ENCODE measurements around the gene C16orf92. TPM values are rescaled to one million over a fixed set of nuclear protein-coding genes. Genes with fewer than 3 reads are reported as not detected.

C16orf92 gene, protein sequence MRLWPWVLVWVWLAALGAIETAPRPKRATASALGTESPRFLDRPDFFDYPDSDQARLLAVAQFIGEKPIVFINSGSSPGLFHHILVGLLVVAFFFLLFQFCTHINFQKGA
- total RNA-seq (not detected), total RNA-seq (0 reads per million in 2 donors)

DNA sequence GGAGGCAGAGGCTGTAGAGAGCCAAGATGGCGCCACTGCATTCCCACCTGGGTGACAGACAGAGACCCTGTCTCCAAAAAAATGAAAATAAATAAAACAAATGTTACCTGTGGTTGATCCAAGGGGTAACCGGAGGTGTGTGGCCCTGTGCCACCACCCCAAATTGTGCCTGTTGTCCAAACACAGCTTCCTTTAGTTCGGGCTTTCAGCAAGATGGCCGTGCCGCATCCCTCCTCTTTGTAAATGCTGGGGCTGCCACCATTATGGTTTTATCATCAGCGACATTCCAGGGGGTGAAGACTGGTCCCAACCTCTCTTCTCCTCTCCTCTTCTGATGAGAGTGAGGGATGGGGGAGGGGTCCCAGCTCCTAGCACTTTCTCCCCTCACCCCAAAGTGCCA, at the start of gene C16orf92:
TSS of gene C16orf92 (plus strand) at position 312 of the 400 bp plus-strand sequence. CDS start 143 bp downstream, outside the sequence.
- H3K27ac Mint-ChIP-seq, result no peak within 1 kb of the TSS
- DNase-seq (no peak), ATAC-seq (no peak)
- peaks cover 27% of the 10 kb centered on the region for H3K27me3 Mint-ChIP-seq
- peaks cover 15% of the 10 kb centered on the region for H3K4me1 Mint-ChIP-seq
- no peaks in the 10 kb centered on the region for H3K9me3 ChIP-seq (ENCODE audit: control insufficient read depth, low read length, poor library complexity, severe bottlenecking)
- no peak within 1 kb of the TSS for H3K4me3 Mint-ChIP-seq
- peaks cover 6% of the 10 kb centered on the region for H3K36me3 Mint-ChIP-seq (ENCODE audit: low read depth)

DNA sequence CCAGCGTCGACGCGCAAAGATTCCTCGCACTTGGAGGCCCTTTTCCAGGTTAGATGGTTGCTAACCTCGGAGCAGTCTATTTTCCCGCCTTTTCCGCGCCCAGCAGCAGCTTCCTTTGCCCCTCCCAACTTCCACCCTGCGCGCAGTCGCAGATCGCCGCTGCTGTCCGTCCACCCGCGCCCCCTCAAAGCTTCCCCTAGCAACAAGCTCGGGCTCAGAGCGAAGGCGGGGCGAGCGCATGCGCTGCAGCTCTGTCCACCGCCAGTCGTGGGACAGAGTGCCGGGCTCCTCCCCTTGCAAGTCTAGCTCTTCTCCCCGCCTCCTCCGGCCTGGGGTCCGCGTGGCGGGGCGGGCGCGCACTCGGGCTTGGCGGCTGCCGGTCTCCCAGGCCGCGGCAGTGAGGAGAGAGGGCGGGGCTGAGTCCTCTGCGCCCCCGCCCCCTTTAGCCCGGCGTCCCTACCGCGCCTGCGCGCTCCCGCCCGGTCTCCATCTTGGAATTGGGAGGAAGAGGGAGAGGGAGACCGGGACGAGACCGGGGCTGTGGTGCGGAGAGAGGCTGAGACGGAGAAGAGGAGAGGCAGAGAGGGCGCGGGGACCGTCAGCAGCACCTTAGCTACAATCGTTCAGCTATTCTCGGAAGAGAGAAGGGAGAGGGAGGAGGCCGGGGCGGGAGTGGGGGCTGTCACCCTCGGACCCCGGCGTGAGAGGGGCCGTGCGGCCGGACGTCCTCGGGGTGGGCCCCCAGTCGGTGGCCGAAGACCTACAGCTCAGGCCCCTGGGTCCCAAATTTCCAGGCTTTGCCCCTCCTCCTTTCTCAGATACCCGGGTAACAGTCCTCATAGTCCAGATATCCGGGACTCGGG, 49.4 kb upstream of the C16orf92 start, which contains the start of gene TAOK2:
TSS of gene TAOK2 (plus strand) at position 485 of the 863 bp plus-strand sequence. CDS start 3,905 bp downstream, outside the sequence.
- Mint-ChIP-seq H3K4me1 (peaks cover 33% of the 10 kb centered on the region), H3K36me3 (ENCODE audit: low read depth) (peaks cover 2% of the 10 kb centered on the region), H3K27ac (peak within 1 kb of the TSS; percentile 92), H3K4me3 (peak within 1 kb of the TSS; percentile 98), H3K27me3 (no peaks in the 10 kb centered on the region)
- peak; percentile 94 for ATAC-seq
- H3K9me3 ChIP-seq (ENCODE audit: control insufficient read depth, low read length, poor library complexity, severe bottlenecking), result no peaks in the 10 kb centered on the region
- peak; percentile 81 to 93 (median 92) for DNase-seq

DNA sequence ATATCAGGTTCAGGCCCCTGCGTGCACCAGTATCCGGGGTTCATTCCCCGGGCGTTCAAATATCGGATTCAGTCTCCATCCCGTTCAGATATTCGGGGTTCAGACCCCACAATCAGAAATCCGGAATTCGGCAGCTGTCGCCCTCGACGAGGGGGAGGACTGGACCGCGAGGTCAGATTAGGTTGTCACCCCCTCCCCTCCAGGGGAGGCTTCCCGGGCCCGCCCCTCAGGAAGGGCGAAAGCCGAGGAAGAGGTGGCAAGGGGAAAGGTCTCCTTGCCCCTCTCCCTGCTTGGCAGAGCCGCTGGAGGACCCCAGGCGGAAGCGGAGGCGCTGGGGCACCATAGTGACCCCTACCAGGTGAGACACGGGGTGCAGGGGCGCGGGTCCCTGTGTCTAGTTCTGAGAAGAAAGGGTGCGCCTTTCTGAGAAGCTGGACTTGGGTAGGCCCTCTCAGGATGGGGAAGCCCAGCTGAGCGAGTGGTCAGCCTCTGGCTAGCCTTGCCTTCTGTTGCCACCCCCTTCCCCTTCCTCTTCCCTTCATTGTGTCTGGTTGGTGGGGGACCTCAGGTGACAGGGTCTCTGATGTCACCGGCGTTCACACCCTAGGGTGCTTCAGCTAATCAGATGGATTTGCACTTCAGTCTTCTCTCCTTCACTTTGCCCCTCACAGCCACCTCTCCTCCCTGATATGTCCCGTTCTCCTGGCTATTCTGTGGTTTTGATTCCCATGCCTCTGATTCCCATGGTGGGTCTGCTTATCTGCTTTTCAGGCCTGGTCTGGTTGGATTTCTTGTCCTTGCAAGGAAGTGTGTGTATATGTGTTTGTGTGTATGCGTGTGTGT, 48.5 kb upstream of the C16orf92 start:
- no peaks in the 10 kb centered on the region for H3K9me3 ChIP-seq (ENCODE audit: control insufficient read depth, low read length, poor library complexity, severe bottlenecking)
- Mint-ChIP-seq H3K27me3 (no peaks in the 10 kb centered on the region), H3K27ac (peak overlapping the region; percentile 92), H3K4me1 (peaks cover 30% of the 10 kb centered on the region), H3K4me3 (peak overlapping the region; percentile 98), H3K36me3 (ENCODE audit: low read depth) (peaks cover 3% of the 10 kb centered on the region)
- DNase-seq (no peak), ATAC-seq (no peak)

DNA sequence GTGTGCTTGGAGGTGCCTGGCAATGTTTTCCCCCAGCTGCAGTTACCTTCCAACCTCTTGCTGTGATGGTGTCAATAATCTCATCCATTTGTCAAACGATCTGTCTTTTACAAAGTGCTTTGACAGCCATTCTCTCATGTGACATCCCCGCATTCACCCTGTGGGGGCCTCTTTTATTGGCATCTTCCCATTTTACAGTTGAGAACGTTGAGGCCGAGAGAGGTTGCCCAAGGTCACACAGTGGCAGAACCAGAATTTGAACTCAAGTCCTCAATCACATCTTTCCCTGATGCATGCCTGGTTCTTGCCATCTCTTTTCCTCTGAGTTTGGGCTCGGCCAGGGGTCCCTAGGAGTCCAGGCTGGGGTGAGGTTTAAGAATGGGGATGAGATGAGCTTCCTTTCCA, 47.9 kb upstream of the C16orf92 start:
- ATAC-seq (no peak), DNase-seq (no peak)
- Mint-ChIP-seq H3K27ac (peak overlapping the region; percentile 92), H3K27me3 (no peaks in the 10 kb centered on the region), H3K36me3 (ENCODE audit: low read depth) (peaks cover 4% of the 10 kb centered on the region), H3K4me1 (peaks cover 30% of the 10 kb centered on the region), H3K4me3 (peak overlapping the region; percentile 98)
- no peaks in the 10 kb centered on the region for H3K9me3 ChIP-seq (ENCODE audit: control insufficient read depth, low read length, poor library complexity, severe bottlenecking)

DNA sequence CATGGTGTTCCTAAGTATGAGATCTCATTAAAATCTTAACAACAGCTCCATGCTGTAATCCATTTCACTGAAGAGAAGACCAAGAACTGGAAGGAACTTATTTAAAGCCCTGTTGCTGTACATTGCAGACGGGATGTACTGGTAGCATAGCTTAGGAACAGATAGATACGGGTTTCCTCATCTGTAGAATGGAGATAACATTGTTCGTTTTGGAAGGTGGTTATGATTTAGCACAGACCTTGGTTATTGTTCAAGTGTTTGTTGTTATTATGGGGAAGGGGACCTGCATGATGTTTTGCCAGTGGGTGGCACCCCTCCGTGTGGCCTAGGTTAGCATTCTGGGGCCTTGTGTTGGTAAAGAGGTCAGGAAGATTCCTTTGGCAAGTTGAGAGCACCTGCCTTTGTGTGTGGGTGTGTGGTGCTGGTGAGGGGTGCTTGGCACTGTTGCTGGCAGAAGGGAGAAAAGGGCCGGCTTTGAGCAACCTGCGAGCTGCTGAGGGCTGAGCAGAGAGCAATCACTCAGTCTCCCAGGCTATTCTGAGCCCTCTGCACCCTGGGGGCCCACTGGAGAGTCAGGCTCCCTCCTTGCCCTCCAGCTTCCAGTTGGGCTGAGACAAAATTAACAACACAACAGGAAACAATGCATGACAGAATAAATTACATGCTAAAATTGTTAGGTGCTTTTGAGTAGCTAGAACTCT, 47.0 kb upstream of the C16orf92 start:
- H3K27ac Mint-ChIP-seq, result peak overlapping the region; percentile 92
- no peak for ATAC-seq
- peaks cover 4% of the 10 kb centered on the region for H3K36me3 Mint-ChIP-seq (ENCODE audit: low read depth)
- H3K4me3 Mint-ChIP-seq, result peak overlapping the region; percentile 98
- DNase-seq, result no peak
- H3K4me1 Mint-ChIP-seq, result peaks cover 33% of the 10 kb centered on the region
- no peaks in the 10 kb centered on the region for H3K27me3 Mint-ChIP-seq
- H3K9me3 ChIP-seq (ENCODE audit: control insufficient read depth, low read length, poor library complexity, severe bottlenecking), result no peaks in the 10 kb centered on the region

DNA sequence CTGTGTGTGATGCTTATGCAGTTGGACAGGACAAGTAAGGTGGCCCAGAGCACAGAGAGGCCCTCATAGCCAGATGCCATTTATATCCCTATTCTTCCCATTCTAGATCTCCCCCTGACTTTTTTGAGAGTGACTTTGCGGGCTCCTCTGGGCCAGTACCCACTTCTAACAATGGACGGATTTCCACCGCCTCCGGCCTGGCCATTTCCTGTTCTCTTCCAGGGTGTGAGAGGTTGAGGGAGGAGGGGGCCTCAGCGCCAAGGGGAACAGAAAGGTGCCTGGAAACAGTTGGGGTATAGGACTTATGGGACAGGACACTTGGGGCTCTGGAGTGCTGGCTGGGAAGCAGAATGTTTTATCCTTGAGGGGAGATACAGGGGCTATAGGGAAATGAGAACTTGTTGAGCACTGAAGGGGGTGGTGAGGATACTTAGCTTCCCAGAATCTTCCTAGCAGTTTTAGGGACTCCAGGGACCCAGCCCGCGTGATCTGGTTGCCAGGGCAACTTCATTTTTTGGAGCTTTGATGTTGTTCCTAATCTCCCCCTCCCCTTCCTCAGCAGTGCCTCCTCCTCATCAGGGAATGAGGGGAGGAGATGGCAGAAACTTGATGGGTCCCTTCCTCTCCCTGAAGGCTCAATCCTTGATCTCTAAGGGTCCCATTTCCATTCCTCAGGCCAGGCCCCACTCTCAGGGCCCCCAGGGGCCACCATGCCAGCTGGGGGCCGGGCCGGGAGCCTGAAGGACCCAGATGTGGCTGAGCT, 45.8 kb upstream of the C16orf92 start:
- Mint-ChIP-seq H3K4me1 (peaks cover 33% of the 10 kb centered on the region), H3K27me3 (no peaks in the 10 kb centered on the region), H3K27ac (peak overlapping the region; percentile 92), H3K36me3 (ENCODE audit: low read depth) (peaks cover 4% of the 10 kb centered on the region), H3K4me3 (no peak overlapping the region)
- no peak for DNase-seq
- no peaks in the 10 kb centered on the region for H3K9me3 ChIP-seq (ENCODE audit: control insufficient read depth, low read length, poor library complexity, severe bottlenecking)
- no peak for ATAC-seq

DNA sequence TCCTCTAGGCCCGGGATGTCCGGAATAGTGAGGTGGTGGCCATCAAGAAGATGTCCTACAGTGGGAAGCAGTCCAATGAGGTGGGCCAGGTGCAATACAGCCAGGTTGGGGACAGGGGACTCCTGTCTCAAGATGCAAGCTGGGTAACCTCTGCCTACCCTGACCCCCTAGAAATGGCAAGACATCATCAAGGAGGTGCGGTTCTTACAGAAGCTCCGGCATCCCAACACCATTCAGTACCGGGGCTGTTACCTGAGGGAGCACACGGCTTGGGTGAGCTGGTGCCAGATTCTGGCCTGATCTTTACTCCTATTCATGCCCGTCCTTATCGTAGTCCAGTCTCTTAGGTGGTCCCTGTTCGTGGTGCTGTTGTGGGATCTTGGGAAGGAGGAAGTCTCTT, 44.9 kb upstream of the C16orf92 start:
- Mint-ChIP-seq H3K36me3 (ENCODE audit: low read depth) (peaks cover 4% of the 10 kb centered on the region), H3K27me3 (no peaks in the 10 kb centered on the region), H3K4me3 (no peak overlapping the region), H3K27ac (peak overlapping the region; percentile 92), H3K4me1 (peaks cover 33% of the 10 kb centered on the region)
- ATAC-seq, result no peak
- no peak for DNase-seq
- no peaks in the 10 kb centered on the region for H3K9me3 ChIP-seq (ENCODE audit: control insufficient read depth, low read length, poor library complexity, severe bottlenecking)

DNA sequence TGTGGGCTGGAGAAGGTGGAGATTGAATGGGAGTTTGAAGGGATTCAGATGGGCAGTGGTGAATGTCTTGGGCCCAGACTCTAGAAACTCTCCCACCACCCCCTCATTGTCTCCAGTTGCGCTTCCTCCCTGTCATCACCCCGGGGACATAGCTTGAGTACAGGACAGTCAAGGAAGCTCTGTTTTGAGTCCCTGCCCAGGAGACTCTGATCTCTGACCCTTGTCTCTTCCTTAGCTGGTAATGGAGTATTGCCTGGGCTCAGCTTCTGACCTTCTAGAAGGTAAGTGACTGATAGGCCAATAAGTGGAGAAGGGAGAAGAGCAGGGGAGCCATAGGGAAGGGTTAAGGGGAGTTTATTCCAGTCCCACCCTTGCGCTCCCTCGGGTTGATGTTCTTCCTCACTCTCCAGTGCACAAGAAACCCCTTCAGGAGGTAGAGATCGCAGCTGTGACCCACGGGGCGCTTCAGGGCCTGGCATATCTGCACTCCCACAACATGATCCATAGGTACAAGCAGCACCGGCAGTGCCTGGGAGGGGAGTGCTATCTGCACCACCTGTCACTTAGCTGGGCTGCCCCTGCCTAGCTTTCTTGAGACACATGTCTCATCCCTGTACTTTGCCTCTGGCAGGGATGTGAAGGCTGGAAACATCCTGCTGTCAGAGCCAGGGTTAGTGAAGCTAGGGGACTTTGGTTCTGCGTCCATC, 44.3 kb upstream of the C16orf92 start:
- Mint-ChIP-seq H3K27ac (no peak overlapping the region), H3K4me3 (no peak overlapping the region), H3K27me3 (no peaks in the 10 kb centered on the region), H3K36me3 (ENCODE audit: low read depth) (peaks cover 7% of the 10 kb centered on the region), H3K4me1 (peaks cover 28% of the 10 kb centered on the region)
- H3K9me3 ChIP-seq (ENCODE audit: control insufficient read depth, low read length, poor library complexity, severe bottlenecking), result no peaks in the 10 kb centered on the region
- DNase-seq (no peak), ATAC-seq (no peak)

DNA sequence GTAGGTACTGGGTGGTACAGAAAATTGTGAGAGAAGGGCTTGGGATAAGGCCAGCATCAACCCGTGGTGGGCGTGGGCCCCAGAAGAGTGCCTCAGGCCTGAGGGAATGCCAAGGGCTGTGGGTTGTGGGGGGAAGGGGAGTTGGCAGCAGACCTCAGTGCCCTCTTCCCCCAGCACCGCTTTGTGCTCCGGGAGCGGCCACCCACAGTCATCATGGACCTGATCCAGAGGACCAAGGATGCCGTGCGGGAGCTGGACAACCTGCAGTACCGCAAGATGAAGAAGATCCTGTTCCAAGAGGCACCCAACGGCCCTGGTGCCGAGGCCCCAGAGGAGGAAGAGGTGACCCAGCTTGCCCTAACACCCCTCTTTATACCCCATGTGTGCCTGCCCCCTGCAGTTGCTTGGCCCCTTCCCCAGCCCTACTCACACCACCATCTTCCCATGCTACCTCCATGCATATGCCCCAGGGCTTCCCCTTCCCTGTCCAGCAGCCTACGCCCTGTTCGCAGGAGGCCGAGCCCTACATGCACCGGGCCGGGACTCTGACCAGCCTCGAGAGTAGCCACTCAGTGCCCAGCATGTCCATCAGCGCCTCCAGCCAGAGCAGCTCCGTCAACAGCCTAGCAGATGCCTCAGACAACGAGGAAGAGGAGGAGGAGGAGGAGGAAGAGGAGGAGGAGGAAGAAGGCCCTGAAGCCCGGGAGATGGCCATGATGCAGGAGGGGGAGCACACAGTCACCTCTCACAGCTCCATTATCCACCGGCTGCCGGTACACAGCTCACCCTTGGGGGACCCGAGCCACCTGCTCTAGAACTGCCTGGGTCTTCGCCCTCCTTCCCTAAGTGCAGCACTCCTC, 40.2 kb upstream of the C16orf92 start:
- peaks cover 12% of the 10 kb centered on the region for H3K36me3 Mint-ChIP-seq (ENCODE audit: low read depth)
- DNase-seq (no peak), ATAC-seq (no peak)
- H3K27me3 Mint-ChIP-seq, result no peaks in the 10 kb centered on the region
- H3K9me3 ChIP-seq (ENCODE audit: control insufficient read depth, low read length, poor library complexity, severe bottlenecking), result no peaks in the 10 kb centered on the region
- no peak overlapping the region for H3K27ac Mint-ChIP-seq
- H3K4me1 Mint-ChIP-seq, result peaks cover 3% of the 10 kb centered on the region
- H3K4me3 Mint-ChIP-seq, result no peak overlapping the region

DNA sequence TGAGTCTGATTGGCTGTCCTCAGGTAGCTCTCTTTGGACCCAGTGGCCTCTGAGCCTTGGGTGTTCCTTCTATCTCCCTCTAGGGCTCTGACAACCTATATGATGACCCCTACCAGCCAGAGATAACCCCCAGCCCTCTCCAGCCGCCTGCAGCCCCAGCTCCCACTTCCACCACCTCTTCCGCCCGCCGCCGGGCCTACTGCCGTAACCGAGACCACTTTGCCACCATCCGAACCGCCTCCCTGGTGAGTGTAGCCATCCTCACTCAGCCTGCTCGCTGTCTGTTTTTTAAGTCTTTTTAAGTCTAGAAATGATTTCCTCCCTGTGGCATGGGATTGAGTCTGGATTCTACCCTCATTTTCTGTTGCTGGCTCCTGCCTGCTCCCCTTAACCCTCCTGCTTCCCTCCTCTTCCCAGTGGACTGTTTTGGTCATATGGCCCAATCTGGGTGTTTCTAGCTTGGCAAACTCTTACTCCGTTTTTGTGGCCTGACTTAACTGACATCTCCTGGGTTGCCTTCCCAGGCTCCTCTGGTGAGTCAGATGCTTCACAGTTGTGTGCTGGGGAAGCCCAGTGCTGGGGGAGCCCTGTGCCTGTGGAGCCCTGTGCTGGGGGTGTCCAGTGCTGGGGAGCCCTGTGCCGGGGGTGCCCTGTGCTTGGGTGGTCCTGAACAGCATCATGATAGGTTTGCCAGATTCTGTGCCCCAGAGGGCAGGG, 39.4 kb upstream of the C16orf92 start:
- no peak overlapping the region for H3K27ac Mint-ChIP-seq
- DNase-seq (no peak), ATAC-seq (no peak)
- H3K27me3 Mint-ChIP-seq, result no peaks in the 10 kb centered on the region
- peaks cover 12% of the 10 kb centered on the region for H3K36me3 Mint-ChIP-seq (ENCODE audit: low read depth)
- H3K4me3 Mint-ChIP-seq, result no peak overlapping the region
- no peaks in the 10 kb centered on the region for H3K9me3 ChIP-seq (ENCODE audit: control insufficient read depth, low read length, poor library complexity, severe bottlenecking)
- peaks cover 6% of the 10 kb centered on the region for H3K4me1 Mint-ChIP-seq

Measured in T-helper 17 cell (primary cell).